Measurements from ENCODE around the gene APBA1. TPM values are rescaled to one million over a fixed set of nuclear protein-coding genes. Genes with fewer than 3 reads are reported as not detected.

Gene APBA1
- total RNA-seq, 1 donor: 1.8 TPM

- H3K4me2 ChIP-seq (ENCODE audit: insufficient read depth, low read length): no peak overlapping the region
- no peaks in the 10 kb centered on the region for H4K20me1 ChIP-seq (ENCODE audit: insufficient read depth, low read length)
- H3K27me3 ChIP-seq (ENCODE audit: insufficient read depth, low read length): no peaks in the 10 kb centered on the region
- no peaks in the 10 kb centered on the region for H3K9me3 ChIP-seq (ENCODE audit: low read depth, low read length)
- no peak for DNase-seq (ENCODE audit: insufficient read length, low spot score, missing footprints)
- H3K79me2 ChIP-seq (ENCODE audit: insufficient read depth, low read length): no peaks in the 10 kb centered on the region
- no peaks in the 10 kb centered on the region for H3K4me1 ChIP-seq (ENCODE audit: insufficient read depth, low read length)
- H3K27ac ChIP-seq (ENCODE audit: low read depth, low read length): no peak overlapping the region
- H3K36me3 ChIP-seq (ENCODE audit: insufficient read depth, low read length): no peaks in the 10 kb centered on the region
- TF ChIP-seq, protein P1, sequence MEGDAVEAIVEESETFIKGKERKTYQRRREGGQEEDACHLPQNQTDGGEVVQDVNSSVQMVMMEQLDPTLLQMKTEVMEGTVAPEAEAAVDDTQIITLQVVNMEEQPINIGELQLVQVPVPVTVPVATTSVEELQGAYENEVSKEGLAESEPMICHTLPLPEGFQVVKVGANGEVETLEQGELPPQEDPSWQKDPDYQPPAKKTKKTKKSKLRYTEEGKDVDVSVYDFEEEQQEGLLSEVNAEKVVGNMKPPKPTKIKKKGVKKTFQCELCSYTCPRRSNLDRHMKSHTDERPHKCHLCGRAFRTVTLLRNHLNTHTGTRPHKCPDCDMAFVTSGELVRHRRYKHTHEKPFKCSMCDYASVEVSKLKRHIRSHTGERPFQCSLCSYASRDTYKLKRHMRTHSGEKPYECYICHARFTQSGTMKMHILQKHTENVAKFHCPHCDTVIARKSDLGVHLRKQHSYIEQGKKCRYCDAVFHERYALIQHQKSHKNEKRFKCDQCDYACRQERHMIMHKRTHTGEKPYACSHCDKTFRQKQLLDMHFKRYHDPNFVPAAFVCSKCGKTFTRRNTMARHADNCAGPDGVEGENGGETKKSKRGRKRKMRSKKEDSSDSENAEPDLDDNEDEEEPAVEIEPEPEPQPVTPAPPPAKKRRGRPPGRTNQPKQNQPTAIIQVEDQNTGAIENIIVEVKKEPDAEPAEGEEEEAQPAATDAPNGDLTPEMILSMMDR (IDR thresholded peaks at IDR 0.05; ENCODE audit: extremely low read depth, low read depth, low read length): no peak
- H3K4me3 ChIP-seq (ENCODE audit: insufficient read depth, low read length): no peak overlapping the region
- no peak overlapping the region for H2AFZ ChIP-seq (ENCODE audit: low read length)
These were observed 17.9 kb upstream of the APBA1 start for GRCh38 chr9:69689991-69690538.

- TF ChIP-seq, protein P1 (IDR thresholded peaks at IDR 0.05; ENCODE audit: extremely low read depth, low read depth, low read length): no peak
- no peak for DNase-seq (ENCODE audit: insufficient read length, low spot score, missing footprints)
These were observed 11.8 kb upstream of the APBA1 start for GRCh38 chr9:69683927-69684326.

DNA sequence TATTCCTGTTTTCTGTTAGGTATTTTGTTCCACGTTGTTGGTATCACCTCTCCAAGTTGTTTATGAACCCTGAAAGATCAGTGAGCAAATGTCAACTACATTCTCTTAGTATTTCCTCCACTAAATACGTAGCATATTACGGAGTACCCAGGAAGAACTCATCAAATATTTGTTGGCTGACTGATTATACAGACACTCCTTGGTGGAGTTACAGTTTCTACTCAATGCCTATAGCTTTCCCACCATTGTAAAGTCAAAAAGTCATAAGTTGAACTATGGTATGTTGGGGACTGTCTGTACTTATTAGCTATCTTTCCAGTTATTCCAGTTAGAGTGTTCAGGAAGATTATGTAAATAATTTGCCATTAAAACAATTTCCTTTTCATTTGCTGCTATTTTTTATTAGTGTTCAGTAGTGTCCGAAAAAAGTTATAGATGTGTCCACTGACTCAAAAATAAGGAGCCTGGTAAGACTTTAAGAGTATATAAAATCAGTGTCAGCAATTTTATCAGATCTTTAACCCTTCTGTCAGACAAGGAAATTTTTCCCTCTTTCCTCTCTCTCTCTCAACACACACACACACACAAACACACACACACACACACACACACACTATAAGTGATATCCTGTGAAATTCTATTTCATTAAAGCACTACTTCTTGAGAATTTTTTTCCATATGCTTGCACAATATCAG is 6.8 kb upstream of the APBA1 start:
- Histone ChIP-seq H3K79me2 (ENCODE audit: insufficient read depth, low read length) (no peaks in the 10 kb centered on the region), H3K36me3 (ENCODE audit: insufficient read depth, low read length) (no peaks in the 10 kb centered on the region), H3K4me3 (ENCODE audit: insufficient read depth, low read length) (no peak overlapping the region), H3K4me1 (ENCODE audit: insufficient read depth, low read length) (peaks cover 15% of the 10 kb centered on the region), H3K27me3 (ENCODE audit: insufficient read depth, low read length) (no peaks in the 10 kb centered on the region), H4K20me1 (ENCODE audit: insufficient read depth, low read length) (no peaks in the 10 kb centered on the region), H2AFZ (ENCODE audit: low read length) (no peak overlapping the region), H3K9me3 (ENCODE audit: low read depth, low read length) (no peaks in the 10 kb centered on the region), H3K27ac (ENCODE audit: low read depth, low read length) (no peak overlapping the region), H3K4me2 (ENCODE audit: insufficient read depth, low read length) (no peak overlapping the region)
- no peak for DNase-seq (ENCODE audit: insufficient read length, low spot score, missing footprints)
- TF ChIP-seq, protein P1 (IDR thresholded peaks at IDR 0.05; ENCODE audit: extremely low read depth, low read depth, low read length): no peak

More at GRCh38 chr9:69683927-69684326, 11.8 kb upstream of the APBA1 start:
- Histone ChIP-seq H3K4me1 (ENCODE audit: insufficient read depth, low read length) (no peaks in the 10 kb centered on the region), H3K27ac (ENCODE audit: low read depth, low read length) (no peak overlapping the region), H3K4me2 (ENCODE audit: insufficient read depth, low read length) (no peak overlapping the region), H3K4me3 (ENCODE audit: insufficient read depth, low read length) (no peak overlapping the region), H3K79me2 (ENCODE audit: insufficient read depth, low read length) (no peaks in the 10 kb centered on the region), H3K36me3 (ENCODE audit: insufficient read depth, low read length) (no peaks in the 10 kb centered on the region), H3K9me3 (ENCODE audit: low read depth, low read length) (no peaks in the 10 kb centered on the region), H4K20me1 (ENCODE audit: insufficient read depth, low read length) (no peaks in the 10 kb centered on the region), H3K27me3 (ENCODE audit: insufficient read depth, low read length) (no peaks in the 10 kb centered on the region), H2AFZ (ENCODE audit: low read length) (no peak overlapping the region)

DNA sequence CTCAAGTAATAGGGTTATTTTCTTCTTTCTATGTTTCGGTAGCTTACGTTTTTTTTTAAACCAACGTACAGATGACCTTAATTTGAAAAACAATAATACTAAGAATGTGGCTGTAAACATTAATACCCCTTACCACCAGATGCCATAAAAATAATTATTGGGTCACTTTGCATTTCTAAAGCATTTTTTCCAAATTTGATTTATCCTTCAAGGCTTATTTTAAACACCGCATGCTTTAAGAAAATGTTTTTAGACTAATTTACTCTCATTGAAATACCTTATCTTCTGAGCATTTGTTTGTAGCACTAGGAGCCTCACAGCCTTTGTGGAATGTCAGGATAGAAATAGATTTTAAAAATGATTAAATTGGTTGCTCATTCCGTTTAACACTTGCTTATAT is 5.8 kb upstream of the APBA1 start:
- Histone ChIP-seq H3K4me1 (ENCODE audit: insufficient read depth, low read length) (peaks cover 24% of the 10 kb centered on the region), H3K27ac (ENCODE audit: low read depth, low read length) (no peak overlapping the region), H3K27me3 (ENCODE audit: insufficient read depth, low read length) (no peaks in the 10 kb centered on the region), H3K4me2 (ENCODE audit: insufficient read depth, low read length) (no peak overlapping the region), H4K20me1 (ENCODE audit: insufficient read depth, low read length) (no peaks in the 10 kb centered on the region), H3K4me3 (ENCODE audit: insufficient read depth, low read length) (no peak overlapping the region), H3K79me2 (ENCODE audit: insufficient read depth, low read length) (no peaks in the 10 kb centered on the region), H3K9me3 (ENCODE audit: low read depth, low read length) (no peaks in the 10 kb centered on the region), H3K36me3 (ENCODE audit: insufficient read depth, low read length) (no peaks in the 10 kb centered on the region), H2AFZ (ENCODE audit: low read length) (no peak overlapping the region)
- TF ChIP-seq, protein P1 (IDR thresholded peaks at IDR 0.05; ENCODE audit: extremely low read depth, low read depth, low read length): no peak
- no peak for DNase-seq (ENCODE audit: insufficient read length, low spot score, missing footprints)
